Kidney (tissue), 14 donors: Measurements from ENCODE around the gene PRKG2. TPM values are rescaled to one million over a fixed set of nuclear protein-coding genes. Genes with fewer than 3 reads are reported as not detected.
A peak's percentile ranks its signal among the peaks of the same experiment; 100 is the strongest.

Experiments used
- DNase-seq, 5 donors: peaks; one replicate each; pipeline ENCODE4 v3.0.0-alpha.2; 2013 to 2020
- FAIRE-seq: peaks from 2 replicates; lab custom pipeline; 2012; peaks lifted over from hg19 to GRCh38; lab: Jason Lieb, UNC
- H3K27ac ChIP-seq, 2 donors: one replicate each; pipeline ENCODE4 v1.7.0; 2013; ENCODE audit warnings: low read depth in 2 of 2, low read length in 2 of 2, inconsistent platforms in 1 of 2
- H3K27me3 ChIP-seq: one replicate; pipeline ENCODE4 v1.7.1; 2013; ENCODE audit warnings: low read length, inconsistent platforms; ENCODE audit not compliant: control insufficient read depth, insufficient read depth
- H3K36me3 ChIP-seq, 3 donors: one replicate each; pipeline versions ENCODE4 v1.7.0 to v1.7.1; 2013; ENCODE audit warnings: low read length in 3 of 3, control low read depth in 1 of 3, inconsistent platforms in 1 of 3; ENCODE audit not compliant: insufficient read depth in 3 of 3, control insufficient read depth in 2 of 3
- H3K4me1 ChIP-seq, 3 donors: one replicate each; pipeline versions ENCODE4 v1.7.0 to v1.7.1; 2013; ENCODE audit warnings: low read length in 3 of 3, inconsistent platforms in 1 of 3, low read depth in 1 of 3; ENCODE audit not compliant: control insufficient read depth in 2 of 3, insufficient read depth in 2 of 3
- H3K4me3 ChIP-seq, 3 donors: one replicate each; pipeline versions ENCODE4 v1.7.0 to v1.8.1; 2013; ENCODE audit warnings: low read length in 3 of 3, control low read depth in 1 of 3, inconsistent platforms in 1 of 3
- H3K9ac ChIP-seq, 3 donors: one replicate each; pipeline versions ENCODE4 v1.7.0 to v1.7.1; 2013; ENCODE audit warnings: low read length in 3 of 3, control low read depth in 1 of 3, inconsistent platforms in 1 of 3
- H3K9me3 ChIP-seq, 3 donors: one replicate each; pipeline versions ENCODE4 v1.7.0 to v1.7.1; 2013; ENCODE audit warnings: low read length in 3 of 3, control low read depth in 1 of 3, inconsistent platforms in 1 of 3; ENCODE audit not compliant: control insufficient read depth in 2 of 3, insufficient read depth in 1 of 3
- intact Hi-C: fragments of 100-400 bp; cut with DNase I; formaldehyde crosslinking; loops from one replicate; pipeline ENCODE4 v1.11.1; 2022
- polyA plus RNA-seq: library from polyadenylated mRNA; stranded (reverse); fragments of 350-450 nt; fragmentation: Illumina TruSeq; extraction: RNeasy Lipid Tissue Mini Kit (QIAGEN cat#74804); gene quantifications from one replicate; pipeline ENCODE4 v1.2.3, GENCODE V29; 2014; ENCODE audit warnings: low read depth, low replicate concordance; ENCODE audit not compliant: insufficient read depth
- total RNA-seq: library from RNA; stranded (reverse); fragmentation: NEBNext Ultra II Directional; extraction: Animal tissue kit (Norgen Biotek cat#: 25700); gene quantifications from one replicate; pipeline ENCODE4 v1.2.1, GENCODE V29; 2021
- TF ChIP-seq, protein P1 (sequence below): IDR thresholded peaks from 3 replicates; pipeline ENCODE4 v1.5.1; 2012; ENCODE audit warnings: mild to moderate bottlenecking, moderate library complexity, borderline replicate concordance; ENCODE audit not compliant: insufficient read depth; ENCODE audit errors: extremely low read depth
- donor health status: control.
- donor health status: control.
- donor health status: control.
- donor health status: control.
- donor health status: control.
- donor health status: DM: yes; HTN: yes; CAD: no.
- donor health status: Normal renal cell carcinoma (clear cell type).

The PRKG2 gene
- total and polyA plus RNA-seq, 2 donors from 2014 or later: 0.54 to 1.4 TPM

DNA sequence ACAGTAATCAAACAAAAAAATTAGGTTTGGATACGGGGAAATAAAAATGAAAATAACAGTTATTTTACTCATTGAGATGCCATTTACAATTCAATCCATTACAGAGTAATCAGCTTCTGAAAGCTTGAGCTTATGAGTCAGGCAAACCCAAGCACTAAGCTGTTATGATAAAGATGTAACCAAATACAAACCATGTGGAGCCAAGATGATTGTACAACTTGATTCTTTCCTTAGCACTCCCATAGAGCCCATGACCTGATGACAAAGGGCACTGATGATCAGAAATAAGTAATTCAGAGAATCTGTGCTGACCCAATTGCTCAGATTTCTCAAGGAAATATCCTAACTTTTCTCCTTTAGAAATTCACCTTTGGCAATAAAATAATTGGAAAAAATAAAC, 40.5 kb upstream of the PRKG2 start:
- no peak for FAIRE-seq
- TF ChIP-seq, protein P1, sequence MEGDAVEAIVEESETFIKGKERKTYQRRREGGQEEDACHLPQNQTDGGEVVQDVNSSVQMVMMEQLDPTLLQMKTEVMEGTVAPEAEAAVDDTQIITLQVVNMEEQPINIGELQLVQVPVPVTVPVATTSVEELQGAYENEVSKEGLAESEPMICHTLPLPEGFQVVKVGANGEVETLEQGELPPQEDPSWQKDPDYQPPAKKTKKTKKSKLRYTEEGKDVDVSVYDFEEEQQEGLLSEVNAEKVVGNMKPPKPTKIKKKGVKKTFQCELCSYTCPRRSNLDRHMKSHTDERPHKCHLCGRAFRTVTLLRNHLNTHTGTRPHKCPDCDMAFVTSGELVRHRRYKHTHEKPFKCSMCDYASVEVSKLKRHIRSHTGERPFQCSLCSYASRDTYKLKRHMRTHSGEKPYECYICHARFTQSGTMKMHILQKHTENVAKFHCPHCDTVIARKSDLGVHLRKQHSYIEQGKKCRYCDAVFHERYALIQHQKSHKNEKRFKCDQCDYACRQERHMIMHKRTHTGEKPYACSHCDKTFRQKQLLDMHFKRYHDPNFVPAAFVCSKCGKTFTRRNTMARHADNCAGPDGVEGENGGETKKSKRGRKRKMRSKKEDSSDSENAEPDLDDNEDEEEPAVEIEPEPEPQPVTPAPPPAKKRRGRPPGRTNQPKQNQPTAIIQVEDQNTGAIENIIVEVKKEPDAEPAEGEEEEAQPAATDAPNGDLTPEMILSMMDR: no peak
- intact Hi-C loops: no loop called here
- H3K27me3 ChIP-seq: no peaks in the 10 kb centered on the region
- no peaks in the 10 kb centered on the region for H3K4me1 ChIP-seq
- H3K36me3 ChIP-seq: no peaks in the 10 kb centered on the region
- H3K27ac ChIP-seq: no peak overlapping the region
- DNase-seq: no peak
- no peak overlapping the region for H3K4me3 ChIP-seq
- H3K9ac ChIP-seq: no peak overlapping the region
- H3K9me3 ChIP-seq: no peaks in the 10 kb centered on the region

DNA sequence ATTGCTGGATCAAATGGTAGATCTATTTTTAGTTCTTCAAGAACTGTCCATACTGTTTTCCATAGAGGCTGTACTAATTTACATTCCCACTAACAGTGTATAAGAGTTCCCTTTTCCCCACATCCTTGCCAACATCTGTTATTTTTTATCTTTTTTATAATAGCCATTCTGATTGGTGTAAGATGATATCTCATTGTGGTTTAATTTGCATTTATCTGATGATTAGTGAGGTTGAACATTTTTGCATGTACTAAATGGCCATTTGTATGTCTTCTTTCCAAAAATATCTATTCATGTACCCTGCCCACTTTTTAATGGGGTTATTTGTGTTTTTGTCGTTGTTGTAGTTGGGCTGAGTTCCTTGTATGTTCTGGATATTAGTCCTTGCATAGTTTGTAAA, 35.4 kb upstream of the PRKG2 start:
- Histone ChIP-seq H3K27me3 (no peaks in the 10 kb centered on the region), H3K9me3 (no peaks in the 10 kb centered on the region), H3K9ac (no peak overlapping the region), H3K4me1 (no peaks in the 10 kb centered on the region), H3K27ac (no peak overlapping the region), H3K36me3 (no peaks in the 10 kb centered on the region), H3K4me3 (no peak overlapping the region)
- TF ChIP-seq, protein P1: no peak
- intact Hi-C loops: no loop called here
- DNase-seq: no peak
- FAIRE-seq: no peak

GRCh38 chr4:81245218-81246009, 30.4 kb upstream of the PRKG2 start:
- no peak overlapping the region for H3K9ac ChIP-seq
- no peak overlapping the region for H3K27ac ChIP-seq
- no peaks in the 10 kb centered on the region for H3K36me3 ChIP-seq
- peak in 2 of 5 donors; percentile 6 to 10 for DNase-seq
- H3K9me3 ChIP-seq: no peaks in the 10 kb centered on the region
- no peaks in the 10 kb centered on the region for H3K4me1 ChIP-seq
- TF ChIP-seq, protein P1: no peak
- H3K27me3 ChIP-seq: no peaks in the 10 kb centered on the region
- no peak overlapping the region for H3K4me3 ChIP-seq
- intact Hi-C loops: no loop called here
- no peak for FAIRE-seq

GRCh38 chr4:81237791-81238190, 22.8 kb upstream of the PRKG2 start:
- no peak for FAIRE-seq
- no peaks in the 10 kb centered on the region for H3K9me3 ChIP-seq
- TF ChIP-seq, protein P1: no peak

More at GRCh38 chr4:81237791-81238190, 22.8 kb upstream of the PRKG2 start:
- H3K4me1 ChIP-seq: no peaks in the 10 kb centered on the region
- intact Hi-C loops: no loop called here
- no peak overlapping the region for H3K9ac ChIP-seq
- no peak for DNase-seq
- H3K27ac ChIP-seq: no peak overlapping the region
- no peaks in the 10 kb centered on the region for H3K27me3 ChIP-seq
- no peaks in the 10 kb centered on the region for H3K36me3 ChIP-seq
- H3K4me3 ChIP-seq: no peak overlapping the region
